Activated naive CD8-positive, alpha-beta T cell treated with anti-CD3 and anti-CD28 coated beads, Interleukin-2, amount 50 U/mL, for 24 hours (primary cell): Measurements from ENCODE around the gene RAB3A.
A peak's percentile ranks its signal among the peaks of the same experiment; 100 is the strongest.

ENCODE experiments used
- ATAC-seq: fragments of 150-1000 bp; cut with Tn5 transposase; one replicate; pipeline ENCODE4 v1.10.0; 2021
- DNase-seq: peaks from one replicate; pipeline ENCODE4 v3.0.0; 2021
- H3K27ac Mint-ChIP-seq: one replicate; pipeline ENCODE4 v1.8.0; 2021; ENCODE audit warnings: mild to moderate bottlenecking, mixed read lengths
- H3K27me3 Mint-ChIP-seq: one replicate; pipeline ENCODE4 v1.8.0; 2021; ENCODE audit warnings: mixed read lengths
- H3K36me3 Mint-ChIP-seq: one replicate; pipeline ENCODE4 v1.8.0; 2021; ENCODE audit warnings: low read depth, mixed read lengths
- H3K4me1 Mint-ChIP-seq: one replicate; pipeline ENCODE4 v1.8.0; 2021; ENCODE audit warnings: mixed read lengths
- H3K4me3 Mint-ChIP-seq: one replicate; pipeline ENCODE4 v1.8.0; 2021; ENCODE audit warnings: mild to moderate bottlenecking, moderate library complexity, mixed read lengths
- H3K9me3 Mint-ChIP-seq: one replicate; pipeline ENCODE4 v1.8.0; 2021; ENCODE audit warnings: mixed read lengths

RAB3A gene

GRCh38 chr19:18158467-18158866 lies 45.4 kb downstream of the RAB3A start:
- Mint-ChIP-seq H3K36me3 (peaks cover 11% of the 10 kb centered on the region), H3K27me3 (no peaks in the 10 kb centered on the region), H3K4me3 (no peak overlapping the region), H3K9me3 (no peaks in the 10 kb centered on the region), H3K27ac (no peak overlapping the region), H3K4me1 (peaks cover 19% of the 10 kb centered on the region)
- ATAC-seq, result no peak
- DNase-seq, result no peak

- H3K9me3 Mint-ChIP-seq, result no peaks in the 10 kb centered on the region
- no peak overlapping the region for H3K4me3 Mint-ChIP-seq
- peaks cover 4% of the 10 kb centered on the region for H3K36me3 Mint-ChIP-seq
- H3K27ac Mint-ChIP-seq, result no peak overlapping the region
- H3K4me1 Mint-ChIP-seq, result peaks cover 21% of the 10 kb centered on the region
- no peaks in the 10 kb centered on the region for H3K27me3 Mint-ChIP-seq
- no peak for DNase-seq
- no peak for ATAC-seq
Observed at GRCh38 chr19:18157465-18158063, 46.3 kb downstream of the RAB3A start.

- DNase-seq (no peak), ATAC-seq (no peak)
- H3K9me3 Mint-ChIP-seq, result no peaks in the 10 kb centered on the region
- H3K27ac Mint-ChIP-seq, result no peak overlapping the region
- no peaks in the 10 kb centered on the region for H3K27me3 Mint-ChIP-seq
- peaks cover 28% of the 10 kb centered on the region for H3K4me1 Mint-ChIP-seq
- H3K4me3 Mint-ChIP-seq, result no peak overlapping the region
- peaks cover 4% of the 10 kb centered on the region for H3K36me3 Mint-ChIP-seq
Observed at GRCh38 chr19:18156841-18157464, 46.9 kb downstream of the RAB3A start.

GRCh38 chr19:18156268-18156667 lies 47.6 kb downstream of the RAB3A start:
- H3K4me3 Mint-ChIP-seq, result no peak overlapping the region
- no peaks in the 10 kb centered on the region for H3K27me3 Mint-ChIP-seq
- H3K9me3 Mint-ChIP-seq, result no peaks in the 10 kb centered on the region
- ATAC-seq, result no peak
- H3K27ac Mint-ChIP-seq, result no peak overlapping the region
- no peak for DNase-seq
- H3K4me1 Mint-ChIP-seq, result peaks cover 32% of the 10 kb centered on the region
- peaks cover 4% of the 10 kb centered on the region for H3K36me3 Mint-ChIP-seq

- no peaks in the 10 kb centered on the region for H3K27me3 Mint-ChIP-seq
- H3K27ac Mint-ChIP-seq, result no peak overlapping the region
- no peak overlapping the region for H3K4me3 Mint-ChIP-seq
- H3K36me3 Mint-ChIP-seq, result peaks cover 3% of the 10 kb centered on the region
- peaks cover 31% of the 10 kb centered on the region for H3K4me1 Mint-ChIP-seq
- ATAC-seq (no peak), DNase-seq (no peak)
- no peaks in the 10 kb centered on the region for H3K9me3 Mint-ChIP-seq
Observed at GRCh38 chr19:18155095-18156087, 48.5 kb downstream of the RAB3A start.

- H3K9me3 Mint-ChIP-seq, result no peaks in the 10 kb centered on the region
- H3K4me1 Mint-ChIP-seq, result peaks cover 28% of the 10 kb centered on the region
- H3K4me3 Mint-ChIP-seq, result peak overlapping the region; percentile 83
- no peak for ATAC-seq
- peak overlapping the region; percentile 64 for H3K27ac Mint-ChIP-seq
- peak; percentile 31 for DNase-seq
- H3K27me3 Mint-ChIP-seq, result no peaks in the 10 kb centered on the region
- peaks cover 2% of the 10 kb centered on the region for H3K36me3 Mint-ChIP-seq
Observed at GRCh38 chr19:18153556-18154134, 50.2 kb downstream of the RAB3A start.

GRCh38 chr19:18152817-18153555 lies 50.9 kb downstream of the RAB3A start, which contains the start of gene PIK3R2:
Gene PIK3R2 (plus strand): TSS chr19:18153163. CDS start chr19:18155880, 2,717 bp downstream.
- Mint-ChIP-seq H3K27ac (peak within 1 kb of the TSS; percentile 99), H3K9me3 (no peaks in the 10 kb centered on the region), H3K4me3 (peak within 1 kb of the TSS; percentile 83), H3K27me3 (no peaks in the 10 kb centered on the region), H3K36me3 (peaks cover 5% of the 10 kb centered on the region), H3K4me1 (peaks cover 28% of the 10 kb centered on the region)
- DNase-seq (peak; percentile 100), ATAC-seq (peak; percentile 95)

- peak; percentile 99 for DNase-seq
- no peaks in the 10 kb centered on the region for H3K9me3 Mint-ChIP-seq
- H3K4me3 Mint-ChIP-seq, result peak overlapping the region; percentile 79
- peaks cover 7% of the 10 kb centered on the region for H3K36me3 Mint-ChIP-seq
- peak; percentile 80 for ATAC-seq
- H3K27ac Mint-ChIP-seq, result peak overlapping the region; percentile 99
- peaks cover 28% of the 10 kb centered on the region for H3K4me1 Mint-ChIP-seq
- no peaks in the 10 kb centered on the region for H3K27me3 Mint-ChIP-seq
Observed at GRCh38 chr19:18152442-18152816, 51.4 kb downstream of the RAB3A start.

- Mint-ChIP-seq H3K4me1 (peaks cover 28% of the 10 kb centered on the region), H3K9me3 (no peaks in the 10 kb centered on the region), H3K27ac (peak overlapping the region; percentile 99), H3K36me3 (peaks cover 11% of the 10 kb centered on the region), H3K27me3 (no peaks in the 10 kb centered on the region), H3K4me3 (peak overlapping the region; percentile 79)
- no peak for ATAC-seq
- DNase-seq, result no peak
Observed at GRCh38 chr19:18150776-18151624, 52.8 kb downstream of the RAB3A start.

GRCh38 chr19:18149596-18149975 lies 54.3 kb downstream of the RAB3A start:
- Mint-ChIP-seq H3K4me1 (peaks cover 27% of the 10 kb centered on the region), H3K9me3 (no peaks in the 10 kb centered on the region), H3K4me3 (no peak overlapping the region), H3K27ac (no peak overlapping the region), H3K36me3 (peaks cover 13% of the 10 kb centered on the region), H3K27me3 (no peaks in the 10 kb centered on the region)
- ATAC-seq (no peak), DNase-seq (no peak)

GRCh38 chr19:18147396-18147795 lies 56.4 kb downstream of the RAB3A start:
- Mint-ChIP-seq H3K27me3 (no peaks in the 10 kb centered on the region), H3K4me3 (no peak overlapping the region), H3K27ac (no peak overlapping the region), H3K36me3 (peaks cover 13% of the 10 kb centered on the region), H3K9me3 (no peaks in the 10 kb centered on the region), H3K4me1 (peaks cover 14% of the 10 kb centered on the region)
- no peak for DNase-seq
- ATAC-seq, result no peak
